ENCODE data around the gene MAP3K10.

DNA sequence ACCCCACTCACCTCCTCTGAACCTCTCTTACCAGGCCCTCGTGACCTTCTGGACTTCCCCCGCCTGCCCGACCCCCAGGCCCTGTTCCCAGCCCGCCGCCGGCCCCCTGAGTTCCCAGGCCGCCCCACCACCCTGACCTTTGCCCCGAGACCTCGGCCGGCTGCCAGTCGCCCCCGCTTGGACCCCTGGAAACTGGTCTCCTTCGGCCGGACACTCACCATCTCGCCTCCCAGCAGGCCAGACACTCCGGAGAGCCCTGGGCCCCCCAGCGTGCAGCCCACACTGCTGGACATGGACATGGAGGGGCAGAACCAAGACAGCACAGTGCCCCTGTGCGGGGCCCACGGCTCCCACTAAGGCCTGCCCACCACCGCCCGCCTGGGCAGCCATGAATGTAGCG is 23.7 kb downstream of the MAP3K10 start:
- TF ChIP-seq POLR2A (IDR thresholded peaks at IDR 0.05): no peak
- TF ChIP-seq CTCF (IDR thresholded peaks at IDR 0.05): no peak

Data from breast epithelium (tissue), 3 donors.